PFSK-1 (cell line): ENCODE results near the gene NAALADL2.

Source experiments
- FOXP2 ChIP-seq: optimal IDR thresholded peaks from 2 replicates; pipeline ENCODE3; 2011; ENCODE audit warnings: borderline replicate concordance, control low read depth, inconsistent platforms; ENCODE audit not compliant: insufficient read depth; ENCODE audit errors: extremely low read length, extremely low read depth
- POLR2AphosphoS5 ChIP-seq: IDR thresholded peaks from 2 replicates; pipeline ENCODE4 v1.6.1; 2012; ENCODE audit warnings: low read depth, mild to moderate bottlenecking, control low read depth, low read length, moderate library complexity
- SIN3A ChIP-seq: IDR thresholded peaks from 2 replicates; pipeline ENCODE4 v1.6.1; 2012; ENCODE audit warnings: mild to moderate bottlenecking, low read length, moderate library complexity, borderline replicate concordance; ENCODE audit not compliant: insufficient read depth
- TAF1 ChIP-seq: IDR thresholded peaks from 2 replicates; pipeline ENCODE4 v1.6.1; 2012; ENCODE audit warnings: low read length, control low read depth, borderline replicate concordance; ENCODE audit not compliant: insufficient read depth
- TF ChIP-seq, protein P1 (sequence below), 2 experiments: IDR thresholded peaks; 2 replicates each; pipeline versions ENCODE4 v1.6.1 to v1.8.0; 2011 to 2012; ENCODE audit warnings: low read depth in 2 of 2, low read length in 2 of 2, control low read depth in 1 of 2, inconsistent platforms in 1 of 2, mild to moderate bottlenecking in 1 of 2, moderate library complexity in 1 of 2; ENCODE audit not compliant: insufficient read depth in 1 of 2

NAALADL2 gene

DNA sequence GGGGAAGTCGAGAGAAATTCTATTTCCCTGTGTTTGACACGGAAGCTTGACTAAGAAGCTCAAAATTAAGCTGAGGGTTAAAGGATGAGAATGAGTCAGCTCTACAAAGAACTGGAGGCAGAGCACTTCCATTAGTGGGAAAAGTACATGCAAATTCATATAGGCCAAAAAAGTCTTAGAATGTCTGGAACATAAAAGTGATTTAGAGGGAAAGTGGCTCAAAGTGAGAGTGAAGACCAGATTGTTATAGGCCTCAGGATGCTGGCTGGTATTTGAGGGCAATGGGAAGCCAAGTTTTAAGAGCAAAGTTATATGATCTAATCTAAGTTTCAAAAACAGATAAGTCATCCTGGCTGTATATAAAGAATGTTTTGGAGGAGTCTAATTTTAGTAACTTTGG is 857.3 kb downstream of the NAALADL2 start:
- no peak for TF ChIP-seq FOXP2
- no peak for TF ChIP-seq SIN3A
- TF ChIP-seq POLR2AphosphoS5 = no peak
- no peak for TF ChIP-seq TAF1
- TF ChIP-seq, protein P1, sequence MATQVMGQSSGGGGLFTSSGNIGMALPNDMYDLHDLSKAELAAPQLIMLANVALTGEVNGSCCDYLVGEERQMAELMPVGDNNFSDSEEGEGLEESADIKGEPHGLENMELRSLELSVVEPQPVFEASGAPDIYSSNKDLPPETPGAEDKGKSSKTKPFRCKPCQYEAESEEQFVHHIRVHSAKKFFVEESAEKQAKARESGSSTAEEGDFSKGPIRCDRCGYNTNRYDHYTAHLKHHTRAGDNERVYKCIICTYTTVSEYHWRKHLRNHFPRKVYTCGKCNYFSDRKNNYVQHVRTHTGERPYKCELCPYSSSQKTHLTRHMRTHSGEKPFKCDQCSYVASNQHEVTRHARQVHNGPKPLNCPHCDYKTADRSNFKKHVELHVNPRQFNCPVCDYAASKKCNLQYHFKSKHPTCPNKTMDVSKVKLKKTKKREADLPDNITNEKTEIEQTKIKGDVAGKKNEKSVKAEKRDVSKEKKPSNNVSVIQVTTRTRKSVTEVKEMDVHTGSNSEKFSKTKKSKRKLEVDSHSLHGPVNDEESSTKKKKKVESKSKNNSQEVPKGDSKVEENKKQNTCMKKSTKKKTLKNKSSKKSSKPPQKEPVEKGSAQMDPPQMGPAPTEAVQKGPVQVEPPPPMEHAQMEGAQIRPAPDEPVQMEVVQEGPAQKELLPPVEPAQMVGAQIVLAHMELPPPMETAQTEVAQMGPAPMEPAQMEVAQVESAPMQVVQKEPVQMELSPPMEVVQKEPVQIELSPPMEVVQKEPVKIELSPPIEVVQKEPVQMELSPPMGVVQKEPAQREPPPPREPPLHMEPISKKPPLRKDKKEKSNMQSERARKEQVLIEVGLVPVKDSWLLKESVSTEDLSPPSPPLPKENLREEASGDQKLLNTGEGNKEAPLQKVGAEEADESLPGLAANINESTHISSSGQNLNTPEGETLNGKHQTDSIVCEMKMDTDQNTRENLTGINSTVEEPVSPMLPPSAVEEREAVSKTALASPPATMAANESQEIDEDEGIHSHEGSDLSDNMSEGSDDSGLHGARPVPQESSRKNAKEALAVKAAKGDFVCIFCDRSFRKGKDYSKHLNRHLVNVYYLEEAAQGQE (IDR thresholded peaks at IDR 0.05; ENCODE audit: insufficient read depth in 1 of 2, low read depth in 2 of 2, low read length in 2 of 2) = no peak

DNA sequence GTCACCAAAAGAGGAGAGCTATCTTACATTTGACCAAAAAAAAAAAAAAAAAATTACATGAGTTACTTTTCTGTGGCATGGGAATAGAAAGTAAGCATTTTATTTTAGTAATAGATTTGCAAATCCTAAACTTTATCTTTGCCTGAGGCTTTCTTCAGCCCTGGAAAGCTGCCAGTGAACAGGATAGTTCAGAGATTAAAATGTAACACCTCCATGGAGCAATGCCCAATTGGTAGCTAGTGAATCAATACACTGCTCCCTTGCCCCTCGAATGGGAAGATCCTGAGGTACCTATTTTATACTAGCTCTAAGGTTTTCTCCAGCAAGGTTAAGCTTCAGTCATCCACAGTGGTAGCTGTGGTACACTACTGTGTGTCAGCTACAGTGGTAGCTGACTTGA is 867.1 kb downstream of the NAALADL2 start:
- TF ChIP-seq, protein P1 (IDR thresholded peaks at IDR 0.05; ENCODE audit: insufficient read depth in 1 of 2, low read depth in 2 of 2, low read length in 2 of 2) = no peak
- TF ChIP-seq POLR2AphosphoS5 (no peak), SIN3A (no peak), FOXP2 (no peak), TAF1 (no peak)

DNA sequence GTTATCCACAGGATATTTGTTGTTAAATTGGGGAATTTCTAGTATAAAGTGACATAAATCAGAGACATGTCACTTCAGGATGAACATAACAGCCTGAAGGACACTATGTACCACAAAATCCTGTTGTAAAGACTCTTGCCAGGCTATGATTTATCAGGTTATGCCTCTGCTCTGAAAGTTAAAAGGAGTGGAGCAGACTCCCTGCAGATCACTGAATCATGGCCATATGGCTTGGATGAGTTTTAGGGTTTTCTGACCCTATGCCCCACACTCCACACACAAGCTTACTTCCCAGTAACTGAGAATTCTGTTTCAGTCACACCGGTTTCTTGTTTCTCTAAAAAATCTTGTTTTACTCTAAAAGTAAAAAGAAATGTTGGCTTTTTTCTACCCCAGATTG is 869.4 kb downstream of the NAALADL2 start:
- TF ChIP-seq POLR2AphosphoS5 (no peak), TAF1 (no peak), FOXP2 (no peak), SIN3A (no peak)
- TF ChIP-seq, protein P1 (IDR thresholded peaks at IDR 0.05; ENCODE audit: insufficient read depth in 1 of 2, low read depth in 2 of 2, low read length in 2 of 2) = no peak

DNA sequence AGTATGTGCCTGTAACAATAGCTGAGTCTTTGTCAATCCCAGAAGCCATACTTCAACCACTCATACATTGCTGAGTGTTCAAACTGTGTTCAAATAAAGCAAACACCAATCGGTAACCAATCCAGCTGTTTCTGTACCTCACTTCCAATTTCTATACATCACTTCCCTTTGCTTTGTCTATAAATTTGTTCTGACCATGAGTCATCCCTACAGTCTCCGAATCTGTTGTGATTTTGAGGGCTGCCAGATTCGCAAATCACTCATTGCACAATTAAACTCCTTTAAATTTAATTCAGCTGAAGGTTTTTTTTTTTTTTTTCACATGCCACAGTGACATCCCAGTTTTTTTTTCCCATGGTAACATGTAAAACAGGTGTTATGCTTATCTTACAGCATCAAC is 870.3 kb downstream of the NAALADL2 start:
- TF ChIP-seq SIN3A (no peak), TAF1 (no peak), POLR2AphosphoS5 (no peak), FOXP2 (no peak)
- TF ChIP-seq, protein P1 (IDR thresholded peaks at IDR 0.05; ENCODE audit: insufficient read depth in 1 of 2, low read depth in 2 of 2, low read length in 2 of 2) = no peak

DNA sequence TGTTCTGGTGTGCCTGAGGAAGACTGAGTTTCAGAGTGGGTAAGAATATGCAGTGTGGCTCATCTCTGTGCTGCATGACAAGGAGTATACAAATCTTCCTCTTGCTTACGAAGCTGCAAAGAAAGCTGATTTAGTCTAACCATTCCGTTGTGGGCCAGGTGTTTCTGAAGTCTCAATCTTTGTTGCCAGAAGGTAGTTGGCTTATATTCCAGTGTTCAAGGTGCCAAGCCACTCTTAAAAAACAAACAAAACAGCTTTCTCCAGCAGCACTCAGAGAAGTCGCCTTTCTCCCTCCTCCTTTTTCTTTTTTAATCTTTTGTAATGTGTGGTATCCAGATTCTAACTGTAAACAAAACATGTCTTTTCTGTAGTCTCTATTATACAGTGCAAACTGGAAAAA is 872.4 kb downstream of the NAALADL2 start:
- TF ChIP-seq, protein P1 (IDR thresholded peaks at IDR 0.05; ENCODE audit: insufficient read depth in 1 of 2, low read depth in 2 of 2, low read length in 2 of 2) = no peak
- no peak for TF ChIP-seq FOXP2
- TF ChIP-seq POLR2AphosphoS5 = no peak
- no peak for TF ChIP-seq SIN3A
- no peak for TF ChIP-seq TAF1
